PC-9 (cell line): ENCODE data around the gene ELN. TPM values are rescaled to one million over a fixed set of nuclear protein-coding genes. Genes with fewer than 3 reads are reported as not detected.

Source experiments
- BruUV-seq: library from RNA; stranded (reverse); fragments of 400-500 nt; replicated peaks from 2 replicates; lab custom pipeline; 2021; lab: Mats Ljungman, UMichigan
- CTCF ChIA-PET: fragments of 300-600 bp; sonication (Branson Sonifier 250); formaldehyde crosslinking; loops from one replicate; lab custom pipeline; 2022; ENCODE audit warnings: antibody characterized with exemption; lab: Charles Lee
- POLR2A ChIA-PET: fragments of 300-600 bp; sonication (Branson Sonifier 250); formaldehyde crosslinking; loops from one replicate; lab custom pipeline; 2022; ENCODE audit warnings: antibody characterized with exemption; ENCODE audit not compliant: unreplicated experiment; lab: Charles Lee
- DNase-seq, 2 experiments: peaks; one replicate each; pipeline versions ENCODE4 v3.0.0 to v3.0.0-alpha.2; 2015 to 2022; ENCODE audit warnings: mixed read lengths in 1 of 2
- H2AFZ ChIP-seq: fragments of 200-600 bp; sonication (generic); 2 replicates; pipeline ENCODE4 v1.8.1; 2017; ENCODE audit warnings: antibody characterized with exemption
- H3F3A ChIP-seq: fragments of 200-600 bp; sonication (generic); 2 replicates; pipeline ENCODE4 v1.8.1; 2017; ENCODE audit warnings: antibody characterized with exemption, mild to moderate bottlenecking, low read depth; ENCODE audit not compliant: insufficient read depth
- H3K27ac ChIP-seq: fragments of 200-600 bp; sonication (generic); 2 replicates; pipeline ENCODE4 v1.6.1; 2016; ENCODE audit warnings: mixed run types
- H3K27me3 ChIP-seq: fragments of 200-600 bp; sonication (generic); 2 replicates; pipeline ENCODE4 v1.6.1; 2016; ENCODE audit warnings: low read depth, mixed run types; ENCODE audit not compliant: insufficient read depth
- H3K36me3 ChIP-seq: fragments of 200-600 bp; sonication (generic); 2 replicates; pipeline ENCODE4 v1.6.1; 2016; ENCODE audit warnings: low read depth, mixed run types
- H3K4me1 ChIP-seq: fragments of 200-600 bp; sonication (generic); replicated peaks from 2 replicates; pipeline ENCODE4 v1.6.1; 2016; ENCODE audit warnings: mixed run types; ENCODE audit not compliant: insufficient read depth
- H3K4me2 ChIP-seq: fragments of 200-600 bp; sonication (generic); 2 replicates; pipeline ENCODE4 v1.6.1; 2017; ENCODE audit warnings: mixed run types
- H3K4me3 ChIP-seq: fragments of 200-600 bp; sonication (generic); 2 replicates; pipeline ENCODE4 v1.6.1; 2016; ENCODE audit warnings: mixed run types
- H3K79me2 ChIP-seq: fragments of 200-600 bp; sonication (generic); 2 replicates; pipeline ENCODE4 v1.6.1; 2017; ENCODE audit warnings: low read depth, mixed run types
- H3K9me2 ChIP-seq: fragments of 200-600 bp; sonication (generic); 2 replicates; pipeline ENCODE4 v1.8.1; 2017; ENCODE audit warnings: mild to moderate bottlenecking; ENCODE audit not compliant: insufficient read depth
- H3K9me3 ChIP-seq: fragments of 200-600 bp; sonication (generic); 2 replicates; pipeline ENCODE4 v1.8.1; 2016; ENCODE audit warnings: low read depth; ENCODE audit not compliant: insufficient read depth
- H4K20me1 ChIP-seq: fragments of 200-600 bp; sonication (generic); 2 replicates; pipeline ENCODE4 v1.8.1; 2017; ENCODE audit not compliant: insufficient read depth
- CTCF ChIP-seq: fragments of 200-600 bp; sonication (generic); conservative IDR thresholded peaks from 2 replicates; pipeline ENCODE4 v1.6.1; 2017; ENCODE audit warnings: mixed run types, antibody characterized with exemption, mild to moderate bottlenecking, moderate library complexity
- EZH2 ChIP-seq: fragments of 200-600 bp; sonication (generic); IDR thresholded peaks from 2 replicates; pipeline ENCODE4 v1.8.0; 2017; ENCODE audit warnings: antibody characterized with exemption, low read depth
- intact Hi-C: fragments of 100-400 bp; cut with micrococcal nuclease; formaldehyde crosslinking; loops from one replicate; pipeline ENCODE4 v1.10.0; 2022; ENCODE audit not compliant: unreplicated experiment
- total RNA-seq: library from RNA; stranded (reverse); gene quantifications from 2 replicates; pipeline ENCODE4 v1.2.3, GENCODE V29; 2021

Gene ELN
- total RNA-seq, 1 experiment from 2014 or later, result 0.11 TPM

- no peak for DNase-seq
- Histone ChIP-seq H4K20me1 (no peaks in the 10 kb centered on the region), H3K4me3 (no peak overlapping the region), H3K27me3 (peaks cover 12% of the 10 kb centered on the region; the same call in 1 of the 2 replicates), H3K27ac (no peak overlapping the region), H3K9me3 (no peaks in the 10 kb centered on the region), H2AFZ (no peak overlapping the region), H3K79me2 (no peaks in the 10 kb centered on the region), H3F3A (peaks cover 5% of the 10 kb centered on the region; the same call in 1 of the 2 replicates), H3K4me1 (no peaks in the 10 kb centered on the region), H3K4me2 (no peak overlapping the region), H3K36me3 (no peaks in the 10 kb centered on the region), H3K9me2 (no peaks in the 10 kb centered on the region)
- TF ChIP-seq CTCF (no peak), EZH2 (no peak)
- BruUV-seq, result no TSS peak
- POLR2A ChIA-PET, result no interaction called here
- intact Hi-C loops, result no loop called here
- CTCF ChIA-PET, result interaction anchor here (0.5 kb wide), 1 partner anchor 300 kb away, joined by 3 read pairs; no protein-coding TSS in a partner anchor
These were observed 2.9 kb downstream of the ELN start for GRCh38 chr7:74030861-74031260.

DNA sequence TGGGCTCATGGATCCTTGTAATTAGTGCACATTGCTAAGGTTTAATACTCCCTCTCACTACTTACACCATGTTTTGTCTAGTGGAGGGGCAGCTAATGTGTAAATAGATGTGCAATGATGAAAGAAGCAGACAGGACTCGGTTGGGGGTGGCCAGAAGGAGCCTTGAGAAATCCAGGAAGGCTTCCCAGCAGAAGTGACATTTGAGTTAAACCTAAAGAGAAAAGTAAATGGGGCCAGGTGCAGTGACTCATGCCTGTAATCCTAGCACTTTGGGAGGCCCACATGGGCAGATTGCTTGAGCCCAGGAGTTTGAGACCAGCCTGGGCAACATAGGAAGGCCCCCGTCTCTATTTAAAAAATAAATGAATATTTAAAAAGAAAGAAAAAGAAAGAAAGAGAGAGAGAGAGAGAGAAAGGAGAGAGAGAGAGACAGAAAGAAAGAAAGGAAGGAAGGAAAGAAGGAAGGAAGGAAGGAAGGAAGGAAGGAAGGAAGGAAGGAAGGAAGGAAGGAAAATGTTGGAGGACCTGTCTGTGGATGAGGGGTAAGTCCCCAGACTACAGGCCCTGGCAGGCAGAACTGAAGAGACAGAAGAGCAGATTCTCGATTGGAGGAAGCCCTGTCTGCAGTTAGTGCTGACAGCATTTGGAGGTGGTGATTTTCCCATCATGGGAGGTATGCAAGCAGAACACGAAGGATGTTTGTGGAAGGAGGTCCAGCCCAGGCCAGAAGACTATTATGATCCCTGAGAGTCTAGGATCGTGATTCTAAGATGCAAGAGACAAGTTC lies 3.6 kb downstream of the ELN start:
- TF ChIP-seq CTCF, result no peak
- TF ChIP-seq EZH2, result no peak
- Histone ChIP-seq H3F3A (peaks cover 5% of the 10 kb centered on the region; the same call in 1 of the 2 replicates), H3K79me2 (no peaks in the 10 kb centered on the region), H3K9me2 (no peaks in the 10 kb centered on the region), H3K4me3 (no peak overlapping the region), H3K4me1 (no peaks in the 10 kb centered on the region), H3K4me2 (no peak overlapping the region), H3K27me3 (peaks cover 12% of the 10 kb centered on the region; the same call in 1 of the 2 replicates), H3K27ac (no peak overlapping the region), H3K36me3 (no peaks in the 10 kb centered on the region), H4K20me1 (no peaks in the 10 kb centered on the region; the same call in 1 of the 2 replicates), H3K9me3 (no peaks in the 10 kb centered on the region), H2AFZ (no peak overlapping the region)
- BruUV-seq, result no TSS peak
- intact Hi-C loops, result no loop called here
- CTCF ChIA-PET, result no interaction called here
- DNase-seq, result no peak
- POLR2A ChIA-PET, result interaction anchor here (0.7 kb wide), 1 partner anchor 47 kb away, joined by 6 read pairs; no protein-coding TSS in a partner anchor

DNA sequence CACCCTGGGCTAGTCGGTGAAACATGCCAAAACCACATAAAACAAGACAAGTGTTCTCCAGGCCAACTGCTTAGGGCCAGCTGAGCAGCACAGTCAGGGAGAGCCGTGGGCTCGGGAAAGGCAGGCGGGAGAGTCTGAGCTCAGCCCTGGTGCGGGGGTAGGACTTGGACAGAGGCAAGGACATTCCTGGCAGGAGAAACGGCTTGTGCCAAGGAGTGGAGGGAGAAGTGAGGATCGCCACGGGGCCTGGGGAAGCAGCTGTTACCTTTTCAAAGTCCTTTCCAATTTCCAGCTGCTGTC lies 4.2 kb downstream of the ELN start:
- DNase-seq, result no peak
- H3K4me2 ChIP-seq, result no peak overlapping the region
- no peak overlapping the region for H3K4me3 ChIP-seq
- no TSS peak for BruUV-seq
- no peak overlapping the region for H2AFZ ChIP-seq
- H4K20me1 ChIP-seq, result no peaks in the 10 kb centered on the region; the same call in 1 of the 2 replicates
- peaks cover 12% of the 10 kb centered on the region; the same call in 1 of the 2 replicates for H3K27me3 ChIP-seq
- no peaks in the 10 kb centered on the region for H3K9me3 ChIP-seq
- peaks cover 5% of the 10 kb centered on the region; the same call in 1 of the 2 replicates for H3F3A ChIP-seq
- no peaks in the 10 kb centered on the region for H3K4me1 ChIP-seq
- H3K79me2 ChIP-seq, result no peaks in the 10 kb centered on the region
- ChIA-PET POLR2A (interaction anchor here (0.7 kb wide), 1 partner anchor 47 kb away, joined by 6 read pairs; no protein-coding TSS in a partner anchor), CTCF (no interaction called here)
- TF ChIP-seq CTCF (no peak), EZH2 (no peak)
- H3K36me3 ChIP-seq, result no peaks in the 10 kb centered on the region
- H3K9me2 ChIP-seq, result no peaks in the 10 kb centered on the region
- H3K27ac ChIP-seq, result no peak overlapping the region
- intact Hi-C loops, result no loop called here
